PC-9 (cell line): ENCODE results near the gene CNTNAP5.

Experiments
- EZH2 ChIP-seq: fragments of 200-600 bp; sonication (generic); IDR thresholded peaks from 2 replicates; pipeline ENCODE4 v1.8.0; 2017; ENCODE audit warnings: antibody characterized with exemption, low read depth
- TF ChIP-seq, protein P1 (sequence below): fragments of 200-600 bp; sonication (generic); conservative IDR thresholded peaks from 2 replicates; pipeline ENCODE4 v1.6.1; 2017; ENCODE audit warnings: mixed run types, antibody characterized with exemption, mild to moderate bottlenecking, moderate library complexity

DNA sequence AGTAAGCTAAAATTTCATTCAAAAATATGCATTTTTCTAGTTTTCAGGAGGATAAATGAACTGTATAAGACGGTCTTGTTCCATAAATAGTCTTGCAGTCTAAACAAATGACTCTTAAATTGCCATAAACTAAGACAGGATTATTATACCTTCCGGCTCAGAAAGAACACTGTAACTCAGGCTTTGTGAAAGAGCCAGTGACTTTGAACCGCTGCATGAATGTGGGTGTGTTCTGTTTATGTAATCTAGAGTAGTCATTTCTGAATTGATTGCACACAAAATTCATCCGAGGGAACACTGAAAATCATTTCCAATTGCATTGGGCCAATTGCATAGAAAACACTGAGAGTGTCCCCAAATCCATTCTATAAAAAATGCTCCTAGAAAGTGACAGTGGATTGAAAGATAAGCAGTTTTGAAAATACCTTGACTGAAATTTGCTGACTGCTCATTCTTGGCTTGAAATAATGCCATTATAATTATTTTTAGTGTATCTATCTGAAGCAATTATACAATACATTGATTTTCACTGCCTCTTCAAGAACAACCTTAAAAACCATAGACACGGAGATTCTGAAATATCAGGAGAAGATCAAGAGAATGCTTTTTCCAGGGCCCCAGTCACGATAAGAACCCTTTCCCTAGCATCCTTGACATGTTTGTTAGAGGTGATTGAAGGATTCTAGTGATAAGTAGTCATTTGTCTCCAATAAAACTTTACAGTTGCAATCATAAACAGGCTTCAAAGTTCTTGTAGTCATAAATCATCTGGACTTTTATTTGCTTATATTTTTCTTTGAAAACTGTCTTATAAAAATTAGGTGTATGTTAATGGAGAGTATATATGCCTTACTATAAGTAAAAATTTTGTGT lies 55.4 kb downstream of the CNTNAP5 start:
- TF ChIP-seq, protein P1, sequence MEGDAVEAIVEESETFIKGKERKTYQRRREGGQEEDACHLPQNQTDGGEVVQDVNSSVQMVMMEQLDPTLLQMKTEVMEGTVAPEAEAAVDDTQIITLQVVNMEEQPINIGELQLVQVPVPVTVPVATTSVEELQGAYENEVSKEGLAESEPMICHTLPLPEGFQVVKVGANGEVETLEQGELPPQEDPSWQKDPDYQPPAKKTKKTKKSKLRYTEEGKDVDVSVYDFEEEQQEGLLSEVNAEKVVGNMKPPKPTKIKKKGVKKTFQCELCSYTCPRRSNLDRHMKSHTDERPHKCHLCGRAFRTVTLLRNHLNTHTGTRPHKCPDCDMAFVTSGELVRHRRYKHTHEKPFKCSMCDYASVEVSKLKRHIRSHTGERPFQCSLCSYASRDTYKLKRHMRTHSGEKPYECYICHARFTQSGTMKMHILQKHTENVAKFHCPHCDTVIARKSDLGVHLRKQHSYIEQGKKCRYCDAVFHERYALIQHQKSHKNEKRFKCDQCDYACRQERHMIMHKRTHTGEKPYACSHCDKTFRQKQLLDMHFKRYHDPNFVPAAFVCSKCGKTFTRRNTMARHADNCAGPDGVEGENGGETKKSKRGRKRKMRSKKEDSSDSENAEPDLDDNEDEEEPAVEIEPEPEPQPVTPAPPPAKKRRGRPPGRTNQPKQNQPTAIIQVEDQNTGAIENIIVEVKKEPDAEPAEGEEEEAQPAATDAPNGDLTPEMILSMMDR: no peak
- no peak for TF ChIP-seq EZH2
